GM21390 (cell line): Measurements from ENCODE around the gene TRIO.

Experiments used
- ATAC-seq: cut with Tn5 transposase; IDR thresholded peaks from one replicate; pipeline ENCODE4 v1.9.1; 2021; ENCODE audit not compliant: unreplicated experiment

The TRIO gene

GRCh38 chr5:14165375-14166106, 22.4 kb downstream of the TRIO start:
- no peak for ATAC-seq

GRCh38 chr5:14166437-14166836, 23.3 kb downstream of the TRIO start:
- ATAC-seq = no peak

- ATAC-seq = peak; percentile 27
Measured at GRCh38 chr5:14167211-14167845, 24.2 kb downstream of the TRIO start.

GRCh38 chr5:14168144-14168792, 25.1 kb downstream of the TRIO start:
- ATAC-seq = peak; percentile 43

GRCh38 chr5:14168793-14169262, 25.7 kb downstream of the TRIO start:
- ATAC-seq = no peak

GRCh38 chr5:14171046-14171445, 27.9 kb downstream of the TRIO start:
- ATAC-seq = no peak

GRCh38 chr5:14171621-14172020, 28.5 kb downstream of the TRIO start:
- ATAC-seq = no peak

GRCh38 chr5:14172149-14172795, 29.1 kb downstream of the TRIO start:
- ATAC-seq = peak; percentile 46

GRCh38 chr5:14173377-14174229, 30.5 kb downstream of the TRIO start:
- no peak for ATAC-seq

- peak; percentile 41 for ATAC-seq
Measured at GRCh38 chr5:14174230-14174636, 31.1 kb downstream of the TRIO start.

- ATAC-seq = no peak
Measured at GRCh38 chr5:14175381-14175780, 32.2 kb downstream of the TRIO start.

- ATAC-seq = no peak
Measured at GRCh38 chr5:14176888-14177287, 33.7 kb downstream of the TRIO start.

GRCh38 chr5:14177634-14178033, 34.5 kb downstream of the TRIO start:
- ATAC-seq = no peak

GRCh38 chr5:14178091-14178490, 34.9 kb downstream of the TRIO start:
- ATAC-seq = no peak

GRCh38 chr5:14178671-14179211, 35.6 kb downstream of the TRIO start:
- ATAC-seq = no peak

- no peak for ATAC-seq
Measured at GRCh38 chr5:14179446-14179845, 36.3 kb downstream of the TRIO start.

GRCh38 chr5:14180437-14180836, 37.3 kb downstream of the TRIO start:
- ATAC-seq = no peak

GRCh38 chr5:14181299-14181968, 38.3 kb downstream of the TRIO start:
- ATAC-seq = no peak

- ATAC-seq = no peak
Measured at GRCh38 chr5:14182761-14183160, 39.6 kb downstream of the TRIO start.
